HEK293 (cell line): ENCODE data around the gene CKB.

Experiments
- ATF2 ChIP-seq: fragments of 450-650 bp; formaldehyde crosslinking; IDR thresholded peaks from 2 replicates; pipeline ENCODE4 v1.5.1; 2016; ENCODE audit warnings: missing biosample characterization, missing genetic modification characterization, low read depth
- CTCF ChIP-seq: fragments of 450-650 bp; formaldehyde crosslinking; IDR thresholded peaks from 2 replicates; pipeline ENCODE4 v1.5.1; 2016; ENCODE audit warnings: missing biosample characterization, missing genetic modification characterization
- KLF7 ChIP-seq: fragments of 450-650 bp; formaldehyde crosslinking; IDR thresholded peaks from 2 replicates; pipeline ENCODE4 v1.5.1; 2016; ENCODE audit warnings: missing biosample characterization, missing genetic modification characterization, borderline replicate concordance
- SALL2 ChIP-seq: fragments of 450-650 bp; formaldehyde crosslinking; IDR thresholded peaks from 2 replicates; pipeline ENCODE4 v1.5.0; 2017; ENCODE audit warnings: missing biosample characterization, mild to moderate bottlenecking, missing genetic modification characterization, borderline replicate concordance
- ZBTB1 ChIP-seq: fragments of 450-650 bp; formaldehyde crosslinking; IDR thresholded peaks from 2 replicates; pipeline ENCODE4 v1.5.1; 2016; ENCODE audit warnings: missing biosample characterization, missing genetic modification characterization
- ZNF174 ChIP-seq: fragments of 450-650 bp; formaldehyde crosslinking; IDR thresholded peaks from 2 replicates; pipeline ENCODE4 v1.5.0; 2017; ENCODE audit warnings: missing biosample characterization, mild to moderate bottlenecking, missing genetic modification characterization
- ZNF23 ChIP-seq: fragments of 450-650 bp; formaldehyde crosslinking; IDR thresholded peaks from 2 replicates; pipeline ENCODE4 v1.5.1; 2016; ENCODE audit warnings: missing biosample characterization, missing genetic modification characterization, borderline replicate concordance
- ZNF280D ChIP-seq: fragments of 450-650 bp; formaldehyde crosslinking; IDR thresholded peaks from 2 replicates; pipeline ENCODE4 v1.5.1; 2016; ENCODE audit warnings: missing biosample characterization, missing genetic modification characterization
- ZNF292 ChIP-seq: fragments of 450-650 bp; formaldehyde crosslinking; IDR thresholded peaks from 2 replicates; pipeline ENCODE4 v1.5.1; 2016; ENCODE audit warnings: low read depth, missing biosample characterization, missing genetic modification characterization, borderline replicate concordance
- ZNF416 ChIP-seq: fragments of 450-650 bp; formaldehyde crosslinking; IDR thresholded peaks from 2 replicates; pipeline ENCODE4 v1.5.1; 2016; ENCODE audit warnings: missing biosample characterization, missing genetic modification characterization
- ZNF558 ChIP-seq: fragments of 450-650 bp; formaldehyde crosslinking; IDR thresholded peaks from 2 replicates; pipeline ENCODE4 v1.5.1; 2016; ENCODE audit warnings: missing biosample characterization, missing genetic modification characterization
- ZNF629 ChIP-seq: fragments of 450-650 bp; formaldehyde crosslinking; IDR thresholded peaks from 2 replicates; pipeline ENCODE4 v1.5.1; 2017; ENCODE audit warnings: missing biosample characterization, missing genetic modification characterization
- ZNF777 ChIP-seq: fragments of 450-650 bp; formaldehyde crosslinking; IDR thresholded peaks from 2 replicates; pipeline ENCODE4 v1.5.1; 2017; ENCODE audit warnings: missing biosample characterization, missing genetic modification characterization, borderline replicate concordance

- TF ChIP-seq KLF7 (tag by site-specific recombination), result no peak
- TF ChIP-seq ZNF416 (tag by site-specific recombination), result no peak
- no peak for TF ChIP-seq ZBTB1 (tag by site-specific recombination)
- no peak for TF ChIP-seq ZNF777 (tag by site-specific recombination)
- no peak for TF ChIP-seq CTCF (tag by site-specific recombination)
- no peak for TF ChIP-seq ZNF280D (tag by site-specific recombination)
- no peak for TF ChIP-seq ZNF558 (tag by site-specific recombination)
- TF ChIP-seq ATF2 (tag by site-specific recombination), result no peak
- TF ChIP-seq ZNF292 (tag by site-specific recombination), result no peak
- no peak for TF ChIP-seq ZNF174 (tag by site-specific recombination)
- TF ChIP-seq SALL2 (tag by site-specific recombination), result no peak
- no peak for TF ChIP-seq ZNF629 (tag by site-specific recombination)
- TF ChIP-seq ZNF23 (tag by site-specific recombination), result no peak
These were observed 22.0 kb upstream of the CKB start for GRCh38 chr14:103544388-103545218.
